D721Med (cell line): ENCODE measurements around the gene FRY.

ENCODE experiments used
- DNase-seq: peaks from one replicate; pipeline ENCODE4 v3.0.0; 2011; ENCODE audit warnings: low spot score; ENCODE audit not compliant: insufficient read length
- FAIRE-seq: peaks from 2 replicates; lab custom pipeline; 2011; peaks lifted over from hg19 to GRCh38; lab: Jason Lieb, UNC
- CTCF ChIP-seq: IDR thresholded peaks from 2 replicates; pipeline ENCODE4 v1.5.1; 2012; ENCODE audit warnings: mild to moderate bottlenecking, control low read depth; ENCODE audit not compliant: insufficient read depth; ENCODE audit errors: missing control alignments

The FRY gene

DNA sequence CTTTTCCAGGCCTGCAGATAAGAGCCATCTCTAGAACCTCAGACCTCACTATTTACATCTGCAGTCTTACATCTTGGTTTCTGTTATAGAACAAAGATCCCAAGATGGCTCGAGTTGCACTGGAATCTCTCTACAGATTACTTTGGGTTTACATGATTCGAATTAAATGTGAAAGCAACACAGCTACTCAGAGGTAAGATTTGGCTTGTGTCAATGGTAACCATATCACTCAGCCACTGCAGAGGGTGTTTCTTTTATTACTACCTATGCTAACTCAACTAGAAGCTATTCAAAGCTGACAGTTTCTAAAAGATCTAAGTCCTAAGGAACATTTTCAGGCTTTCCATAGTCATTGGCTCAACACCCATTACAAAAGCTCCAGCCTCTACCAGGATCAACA, 115.6 kb downstream of the FRY start:
- DNase-seq = no peak
- FAIRE-seq = no peak
- TF ChIP-seq CTCF = no peak

GRCh38 chr13:32147976-32148375, 116.4 kb downstream of the FRY start:
- DNase-seq = no peak
- FAIRE-seq = no peak
- no peak for TF ChIP-seq CTCF

GRCh38 chr13:32150239-32150638, 118.7 kb downstream of the FRY start:
- no peak for TF ChIP-seq CTCF
- no peak for DNase-seq
- no peak for FAIRE-seq

- TF ChIP-seq CTCF = no peak
- FAIRE-seq (no peak), DNase-seq (no peak)
Measured at GRCh38 chr13:32150794-32151193, 119.2 kb downstream of the FRY start.

- DNase-seq (no peak), FAIRE-seq (no peak)
- TF ChIP-seq CTCF = no peak
Measured at GRCh38 chr13:32151240-32151639, 119.7 kb downstream of the FRY start.

- FAIRE-seq (no peak), DNase-seq (no peak)
- TF ChIP-seq CTCF = no peak
Measured at GRCh38 chr13:32153056-32153455, 121.5 kb downstream of the FRY start.

- DNase-seq (no peak), FAIRE-seq (no peak)
- no peak for TF ChIP-seq CTCF
Measured at GRCh38 chr13:32159137-32159869, 127.7 kb downstream of the FRY start.
